Measurements from ENCODE around the gene ARRDC3.

DNA sequence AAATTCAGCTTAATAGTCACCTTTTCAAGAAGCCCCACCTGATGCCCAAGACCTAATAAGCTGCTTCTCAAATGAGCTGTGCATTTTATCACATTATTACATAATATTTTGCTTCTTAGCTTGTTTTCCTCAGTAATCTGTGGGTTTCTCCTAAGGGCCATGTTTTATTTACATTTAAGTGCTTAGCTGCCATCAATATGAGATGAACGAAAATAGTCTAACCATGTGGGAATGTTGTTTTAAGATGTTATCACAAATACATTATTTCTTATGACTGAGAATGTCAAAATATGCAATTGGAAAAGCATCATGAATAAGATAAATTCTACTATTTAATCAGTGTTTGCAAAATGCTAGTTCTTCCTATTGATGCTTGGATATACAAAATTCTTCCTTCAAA lies 10.1 kb downstream of the ARRDC3 start:
- TF ChIP-seq, protein P1, sequence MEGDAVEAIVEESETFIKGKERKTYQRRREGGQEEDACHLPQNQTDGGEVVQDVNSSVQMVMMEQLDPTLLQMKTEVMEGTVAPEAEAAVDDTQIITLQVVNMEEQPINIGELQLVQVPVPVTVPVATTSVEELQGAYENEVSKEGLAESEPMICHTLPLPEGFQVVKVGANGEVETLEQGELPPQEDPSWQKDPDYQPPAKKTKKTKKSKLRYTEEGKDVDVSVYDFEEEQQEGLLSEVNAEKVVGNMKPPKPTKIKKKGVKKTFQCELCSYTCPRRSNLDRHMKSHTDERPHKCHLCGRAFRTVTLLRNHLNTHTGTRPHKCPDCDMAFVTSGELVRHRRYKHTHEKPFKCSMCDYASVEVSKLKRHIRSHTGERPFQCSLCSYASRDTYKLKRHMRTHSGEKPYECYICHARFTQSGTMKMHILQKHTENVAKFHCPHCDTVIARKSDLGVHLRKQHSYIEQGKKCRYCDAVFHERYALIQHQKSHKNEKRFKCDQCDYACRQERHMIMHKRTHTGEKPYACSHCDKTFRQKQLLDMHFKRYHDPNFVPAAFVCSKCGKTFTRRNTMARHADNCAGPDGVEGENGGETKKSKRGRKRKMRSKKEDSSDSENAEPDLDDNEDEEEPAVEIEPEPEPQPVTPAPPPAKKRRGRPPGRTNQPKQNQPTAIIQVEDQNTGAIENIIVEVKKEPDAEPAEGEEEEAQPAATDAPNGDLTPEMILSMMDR (IDR thresholded peaks at IDR 0.05): no peak
- TF ChIP-seq POLR2A (IDR thresholded peaks at IDR 0.05) (no peak), POLR2AphosphoS5 (IDR thresholded peaks at IDR 0.05) (no peak)

All from breast epithelium (tissue), 3 donors.